Stomach (tissue), 19 donors: ENCODE results near the gene POMT2. TPM values are rescaled to one million over a fixed set of nuclear protein-coding genes. Genes with fewer than 3 reads are reported as not detected.

Experiments used
- DNase-seq, 2 donors: peaks; one replicate each; pipeline versions ENCODE4 v3.0.0 to v3.0.0-alpha.2; 2013 to 2019
- H3K27ac ChIP-seq, 5 donors: fragments of 200-600 bp in 4 of 5; sonication (generic) in 4 of 5; one replicate each; pipeline ENCODE4 v1.5.1; 2013 to 2019; ENCODE audit warnings: mild to moderate bottlenecking in 1 of 5, moderate library complexity in 1 of 5
- H3K27me3 ChIP-seq, 3 donors: fragments of 200-600 bp; sonication (generic); one replicate each; pipeline ENCODE4 v1.5.1; 2017 to 2019; ENCODE audit warnings: mixed run types in 1 of 3
- H3K36me3 ChIP-seq, 4 donors: fragments of 200-600 bp; sonication (generic); 1 replicate in 3 of 4; 2 replicates in 1 of 4; pipeline ENCODE4 v1.5.1; 2016 to 2019
- H3K4me1 ChIP-seq, 4 donors: fragments of 200-600 bp; sonication (generic); one replicate each; pipeline ENCODE4 v1.5.1; 2016 to 2019
- H3K4me3 ChIP-seq, 4 donors: fragments of 200-600 bp; sonication (generic) in 3 of 4; one replicate each; pipeline ENCODE4 v1.5.1; 2016 to 2019; ENCODE audit warnings: mild to moderate bottlenecking in 1 of 4
- H3K9me3 ChIP-seq, 4 donors: fragments of 200-600 bp; sonication (generic); one replicate each; pipeline ENCODE4 v1.5.1; 2016 to 2019
- CTCF ChIP-seq, 7 experiments: fragments of 450-650 bp in 4 of 7; fragments of 200-600 bp in 3 of 7; sonication (generic) in 3 of 7; IDR thresholded peaks; one replicate each; pipeline ENCODE4 v1.5.1; 2016 to 2019; ENCODE audit warnings: antibody characterized with exemption in 7 of 7, control low read depth in 2 of 7, mild to moderate bottlenecking in 1 of 7
- EP300 ChIP-seq: sonication (generic); formaldehyde crosslinking; IDR thresholded peaks from one replicate; pipeline ENCODE4 v1.6.1; 2017; ENCODE audit warnings: antibody characterized with exemption
- POLR2A ChIP-seq, 4 donors: fragments of 450-650 bp; IDR thresholded peaks; one replicate each; pipeline ENCODE4 v1.6.1; 2016; ENCODE audit warnings: antibody characterized with exemption in 4 of 4, control low read depth in 2 of 4, mild to moderate bottlenecking in 1 of 4, moderate library complexity in 1 of 4
- POLR2AphosphoS5 ChIP-seq, 3 donors: sonication (generic); formaldehyde crosslinking; IDR thresholded peaks; one replicate each; pipeline ENCODE4 v1.6.1; 2016; ENCODE audit warnings: antibody characterized with exemption in 3 of 3
- WGBS, 5 donors: extraction: QIAGEN DNeasy Blood & Tissue Kit in 3 of 5; methylation state at CpG; one replicate each; pipeline versions ENCODE4 v1.1.5 to v1.1.7; 2013 to 2018; 5-methylcytosine and 5-hydroxymethylcytosine counted together
- intact Hi-C: fragments of 100-400 bp; cut with DNase I; formaldehyde crosslinking; loops from one replicate; pipeline ENCODE4 v1.15.1; 2023; ENCODE audit warnings: low total_unique reads
- long read RNA-seq, 10 donors: transcript quantifications; one replicate each; lab custom pipeline, GENCODE V29; 2026
- polyA plus RNA-seq, 3 donors: library from polyadenylated mRNA; stranded (reverse); fragments of 200-250 nt; gene quantifications; one replicate each; pipeline ENCODE4 v1.2.3, GENCODE V29; 2013
- total RNA-seq, 5 donors: library from RNA; depleted of rRNA; stranded (reverse); fragments of >200 nt; gene quantifications; one replicate each; pipeline versions ENCODE4 v1.1.0 to v1.2.3, GENCODE V29; 2014 to 2016
- donor health status: healthy with polysubstance abuse.
- donor health status: Bipolar disorder and iron deficiency.
- donor health status: healthy.

Gene POMT2
- 10 to 100 TPM in 4 of 5 donors, 1 to 10 TPM in 1; 8.3 to 33.8 (median 17.9) TPM for total RNA-seq
- 10 to 100 TPM in 1 of 3 donors, 1 to 10 TPM in 2; 7.3 to 12.1 (median 8.3) TPM for polyA plus RNA-seq
- long read RNA-seq, donor 1 = 0 reads
- long read RNA-seq, donor 2, full-length matches to known transcripts = 1 of 1 reads
- long read RNA-seq, donor 2, partial matches to known transcripts = 0 of 1 reads
- long read RNA-seq, donor 2, other reads (novel, unspliced or antisense) = 0 of 1 reads
- long read RNA-seq, donor 3, full-length matches to known transcripts = 1 of 1 reads
- long read RNA-seq, donor 3, partial matches to known transcripts = 0 of 1 reads
- long read RNA-seq, donor 3, other reads (novel, unspliced or antisense) = 0 of 1 reads
- long read RNA-seq, donor 4 = 0 reads
- long read RNA-seq, donor 5, full-length matches to known transcripts = 1 of 1 reads
- long read RNA-seq, donor 5, partial matches to known transcripts = 0 of 1 reads
- long read RNA-seq, donor 5, other reads (novel, unspliced or antisense) = 0 of 1 reads
- long read RNA-seq, donor 6, full-length matches to known transcripts = 2 of 2 reads
- long read RNA-seq, donor 6, partial matches to known transcripts = 0 of 2 reads
- long read RNA-seq, donor 6, other reads (novel, unspliced or antisense) = 0 of 2 reads
- long read RNA-seq, donor 7, full-length matches to known transcripts = 1 of 1 reads
- long read RNA-seq, donor 7, partial matches to known transcripts = 0 of 1 reads
- long read RNA-seq, donor 7, other reads (novel, unspliced or antisense) = 0 of 1 reads
- long read RNA-seq, donor 8, full-length matches to known transcripts = 2 of 2 reads
- long read RNA-seq, donor 8, partial matches to known transcripts = 0 of 2 reads
- long read RNA-seq, donor 8, other reads (novel, unspliced or antisense) = 0 of 2 reads
- long read RNA-seq, donor 9 = 0 reads
- long read RNA-seq, donor 10 = 0 reads

- DNase-seq = peak; percentile 95 to 97
- Histone ChIP-seq H3K9me3 (no peaks in the 10 kb centered on the region), H3K4me1 (peaks cover 26 to 51% (median 37%) of the 10 kb centered on the region in 4 donors), H3K27me3 (no peaks in the 10 kb centered on the region), H3K36me3 (no peaks in the 10 kb centered on the region), H3K4me3 (peak within 1 kb of the TSS; percentile 95 to 100 (median 99)), H3K27ac (peak within 1 kb of the TSS; percentile 95 to 98 (median 96))
- WGBS, 5 donors = 0 to 3% (median 0%) methylated on average over 20 to 69 of the region's 69 CpGs
- intact Hi-C loops = loop anchor here (10.0 kb wide), 1 partner anchor 134 kb away; the partner anchor contains the start of genes AHSA1 and VIPAS39
- TF ChIP-seq POLR2A (IDR thresholded peaks at IDR 0.05) (no peak), EP300 (no peak), POLR2AphosphoS5 (IDR thresholded peaks at IDR 0.05) (peak; percentile 42 to 81 (median 80)), CTCF (IDR thresholded peaks at IDR 0.05) (peak in 4 of 7 experiments; percentile 37 to 78 (median 44))
Measured at GRCh38 chr14:77320238-77320935, at the start of gene POMT2. Gene POMT2, minus strand, starts transcription at chr14:77320883. Its CDS starts 202 bp downstream, at chr14:77320681.

GRCh38 chr14:77369285-77369684 lies 48.6 kb upstream of the POMT2 start:
- no peak for DNase-seq
- TF ChIP-seq EP300 = no peak
- TF ChIP-seq CTCF (IDR thresholded peaks at IDR 0.05) = no peak
- no peak for TF ChIP-seq POLR2A (IDR thresholded peaks at IDR 0.05)
- TF ChIP-seq POLR2AphosphoS5 (IDR thresholded peaks at IDR 0.05) = no peak
- H3K27ac ChIP-seq = no peak overlapping the region
- no peak overlapping the region for H3K4me3 ChIP-seq
- no peaks in the 10 kb centered on the region for H3K9me3 ChIP-seq
- 19 to 87% (median 73%) methylated on average over 1 of the region's 1 CpG for WGBS, 5 donors
- peaks cover 0 to 7% (median 2%) of the 10 kb centered on the region in 4 donors for H3K4me1 ChIP-seq
- no peaks in the 10 kb centered on the region for H3K36me3 ChIP-seq
- intact Hi-C loops = no loop called here
- no peaks in the 10 kb centered on the region for H3K27me3 ChIP-seq

- Histone ChIP-seq H3K4me1 (no peaks in the 10 kb centered on the region), H3K27ac (no peak overlapping the region), H3K4me3 (no peak overlapping the region), H3K27me3 (no peaks in the 10 kb centered on the region), H3K9me3 (no peaks in the 10 kb centered on the region), H3K36me3 (no peaks in the 10 kb centered on the region)
- WGBS, 5 donors = 82 to 90% (median 87%) methylated on average over 3 of the region's 3 CpGs
- DNase-seq = no peak
- no peak for TF ChIP-seq POLR2AphosphoS5 (IDR thresholded peaks at IDR 0.05)
- no peak for TF ChIP-seq EP300
- no peak for TF ChIP-seq POLR2A (IDR thresholded peaks at IDR 0.05)
- TF ChIP-seq CTCF (IDR thresholded peaks at IDR 0.05) = no peak
- intact Hi-C loops = no loop called here
Measured at GRCh38 chr14:77364146-77364545, 43.5 kb upstream of the POMT2 start.

DNA sequence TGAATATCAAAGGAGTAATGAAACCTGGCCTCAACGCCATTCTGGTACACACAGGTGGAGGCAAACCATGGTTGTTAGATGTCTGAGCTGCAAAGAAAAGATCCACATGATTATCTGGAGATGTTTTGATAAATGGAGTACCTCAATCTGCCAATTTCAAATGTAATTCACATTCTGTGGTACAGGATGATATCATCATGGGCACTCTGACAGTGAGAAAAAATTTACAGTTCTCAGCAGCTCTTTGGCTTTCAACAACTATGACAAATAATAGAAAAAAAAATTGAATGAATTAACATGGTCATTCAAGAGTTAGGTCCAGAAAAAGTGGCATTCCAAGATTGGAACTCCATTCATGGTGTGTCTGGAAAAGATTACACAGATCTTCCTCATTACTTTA lies 38.9 kb upstream of the POMT2 start:
- TF ChIP-seq POLR2A (IDR thresholded peaks at IDR 0.05) (no peak), CTCF (IDR thresholded peaks at IDR 0.05) (no peak), POLR2AphosphoS5 (IDR thresholded peaks at IDR 0.05) (no peak), EP300 (no peak)
- intact Hi-C loops = no loop called here
- WGBS, 5 donors = 90 to 95% (median 92%) methylated on average over 1 of the region's 1 CpG
- DNase-seq = no peak
- Histone ChIP-seq H3K4me1 (no peaks in the 10 kb centered on the region), H3K36me3 (no peaks in the 10 kb centered on the region), H3K9me3 (no peaks in the 10 kb centered on the region), H3K27ac (no peak overlapping the region), H3K4me3 (no peak overlapping the region), H3K27me3 (no peaks in the 10 kb centered on the region)
